ENCODE measurements around the gene AMOTL2.
A peak's percentile ranks its signal among the peaks of the same experiment; 100 is the strongest.

Gene AMOTL2

GRCh38 chr3:134378384-134378783 lies 4.1 kb upstream of the AMOTL2 start:
- peak in 1 of 2 experiments; percentile 40 for DNase-seq

DNA sequence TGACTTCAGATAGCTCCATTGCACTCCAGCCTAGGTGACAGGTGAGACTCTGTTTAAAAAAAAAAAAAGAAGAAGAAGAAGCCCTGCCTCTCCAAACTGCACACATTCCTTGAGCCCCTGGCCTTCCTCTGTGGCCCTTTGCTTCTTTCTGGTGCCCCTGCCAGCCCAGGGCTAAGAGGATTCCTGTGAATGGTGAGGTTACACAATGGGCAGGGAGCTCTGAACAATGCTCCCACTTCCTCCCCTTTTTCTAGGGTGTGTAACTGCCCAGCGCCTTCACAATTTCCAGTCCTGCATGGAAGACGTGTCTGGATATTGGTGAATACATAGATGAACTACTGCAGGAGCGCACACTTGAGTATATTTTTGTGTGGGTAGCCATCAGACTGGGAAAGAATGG lies 3.6 kb upstream of the AMOTL2 start:
- no peak for DNase-seq

DNA sequence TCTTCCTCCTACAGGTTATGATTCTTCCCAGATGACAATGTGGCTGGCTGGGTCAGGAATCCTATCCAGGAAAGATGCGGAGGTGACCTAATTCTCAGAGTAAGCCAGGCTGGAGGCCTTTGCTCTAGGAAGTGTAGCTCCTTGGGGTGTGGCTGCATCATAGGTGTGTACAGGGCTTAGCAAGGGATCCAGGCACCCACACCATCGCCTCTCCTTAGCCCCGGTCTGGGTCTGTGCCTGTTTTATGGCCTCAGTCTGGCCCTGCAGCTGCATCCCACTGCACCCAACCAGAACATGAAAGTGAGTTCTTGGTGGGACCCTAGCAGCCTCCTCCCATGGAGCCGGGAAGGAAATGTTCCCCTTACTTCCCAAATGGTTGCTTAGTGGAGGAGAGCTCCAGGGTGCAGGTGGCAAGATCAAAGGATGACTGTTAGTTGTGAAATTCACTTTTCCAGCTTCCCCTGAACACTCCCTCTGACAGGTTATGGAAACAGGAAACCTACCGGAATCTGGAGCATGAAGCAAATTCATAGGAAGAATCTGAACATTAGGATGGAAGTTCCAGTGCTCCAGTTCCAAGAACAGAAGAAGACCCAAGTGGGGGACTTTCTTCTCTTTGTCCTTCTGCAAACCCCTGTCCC lies 2.7 kb upstream of the AMOTL2 start:
- no peak for DNase-seq

DNA sequence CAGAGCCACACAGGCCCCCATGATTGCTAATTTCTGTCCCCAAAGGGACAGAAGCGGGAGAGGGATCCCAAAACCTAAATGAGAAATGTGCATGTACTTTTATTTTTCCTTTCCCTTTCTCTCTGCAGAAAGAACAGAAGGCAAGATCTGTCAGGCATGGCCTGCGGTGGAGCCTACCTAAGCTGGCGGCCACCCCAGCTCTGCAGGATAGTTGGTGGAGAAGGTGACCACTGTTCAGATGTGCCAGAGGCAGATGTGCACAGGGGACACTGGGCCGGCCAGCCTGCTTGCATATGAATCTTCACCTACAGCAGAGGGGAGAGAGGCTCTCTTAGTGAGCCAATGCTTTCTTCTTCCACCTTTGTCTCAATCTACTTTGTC lies 2.1 kb upstream of the AMOTL2 start:
- no peak for DNase-seq

- no peak for DNase-seq
These were observed 1.5 kb upstream of the AMOTL2 start for GRCh38 chr3:134375582-134376384.

DNA sequence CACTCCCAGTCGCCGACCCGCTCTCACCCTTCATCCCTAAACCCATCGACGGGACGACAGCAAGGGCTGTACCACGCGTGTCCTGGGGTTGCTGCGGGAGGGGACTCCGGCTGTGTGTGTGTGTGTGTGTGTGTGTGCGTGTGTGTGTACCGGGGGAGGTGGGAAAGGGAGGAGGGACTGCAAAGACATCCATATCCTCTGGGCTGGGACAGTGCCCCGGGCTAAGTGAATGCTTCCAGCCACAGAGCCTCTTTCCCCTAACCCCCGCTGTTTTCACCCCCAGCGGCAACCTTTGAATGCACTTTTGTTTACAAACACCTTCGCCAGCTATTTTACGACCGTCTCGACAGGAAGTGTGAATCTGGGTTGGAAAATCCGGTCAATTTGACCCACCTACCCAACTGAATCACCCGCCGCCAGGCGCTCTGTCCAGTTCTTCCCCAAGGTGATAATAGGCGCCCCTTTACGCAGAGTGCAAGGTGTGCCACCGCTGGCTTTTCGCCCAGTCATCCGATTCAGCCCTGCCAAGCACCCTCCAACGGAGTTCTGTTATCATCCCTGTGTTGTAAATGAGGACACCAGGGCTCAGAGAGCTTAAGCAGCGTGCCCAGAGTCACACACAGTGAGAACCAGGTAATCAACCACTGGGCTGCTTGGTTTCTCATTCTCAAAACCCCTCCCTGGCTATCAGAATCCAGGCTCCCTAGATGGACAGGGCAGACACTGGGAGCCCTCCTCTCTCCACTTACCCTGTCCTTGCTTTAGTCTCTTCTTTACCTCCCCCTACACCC lies 739 bp upstream of the AMOTL2 start:
- DNase-seq = peak in 1 of 2 experiments; percentile 43

DNA sequence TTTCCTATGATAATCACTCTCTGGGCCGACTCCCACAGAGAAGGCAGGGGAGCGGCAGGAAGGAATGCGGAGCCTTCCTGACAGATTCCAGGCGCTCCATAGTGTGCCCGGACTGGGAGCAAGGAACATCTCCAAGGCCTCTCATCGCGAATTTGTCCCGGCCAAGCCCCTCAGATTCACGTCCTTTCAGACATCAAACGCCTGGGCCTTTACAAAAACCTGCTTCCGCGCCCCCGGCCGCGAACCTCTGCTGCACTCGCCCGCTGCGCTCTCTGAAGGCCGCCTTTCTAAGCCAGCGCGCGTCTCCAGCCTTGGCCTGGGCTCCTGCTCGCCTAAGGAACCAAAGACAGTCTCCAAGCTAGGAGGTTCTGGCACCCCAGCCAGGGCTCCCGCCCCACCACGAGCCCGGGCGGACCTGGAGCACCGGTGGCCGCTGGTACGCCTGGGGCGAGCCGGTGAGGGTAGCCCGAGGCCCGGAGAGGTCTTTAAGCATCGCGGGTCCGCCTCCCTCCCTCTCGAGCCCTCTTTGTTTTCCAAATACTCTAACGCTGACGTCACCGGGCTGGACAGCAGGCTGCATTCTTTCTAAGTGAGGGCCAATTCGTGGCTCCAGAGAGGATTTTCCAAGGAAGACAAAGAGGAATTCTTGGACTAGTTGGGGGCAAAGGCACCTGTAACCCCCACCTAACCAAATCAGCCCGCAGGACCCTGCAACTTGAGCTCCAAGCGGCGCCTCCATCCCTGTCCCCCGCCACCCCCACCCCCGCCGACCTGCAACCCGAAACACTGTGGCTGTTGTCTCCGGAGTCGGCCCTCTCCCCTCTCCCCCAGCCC lies 759 bp downstream of the AMOTL2 start:
- peak; percentile 40 to 59 for DNase-seq

- no peak for DNase-seq
These were observed 1.6 kb downstream of the AMOTL2 start for GRCh38 chr3:134372396-134373270.

GRCh38 chr3:134371542-134372324 lies 2.5 kb downstream of the AMOTL2 start:
- no peak for DNase-seq

GRCh38 chr3:134370611-134371531 lies 3.4 kb downstream of the AMOTL2 start:
- DNase-seq = no peak

GRCh38 chr3:134369861-134370596 lies 4.2 kb downstream of the AMOTL2 start:
- peak; percentile 23 to 61 for DNase-seq

DNA sequence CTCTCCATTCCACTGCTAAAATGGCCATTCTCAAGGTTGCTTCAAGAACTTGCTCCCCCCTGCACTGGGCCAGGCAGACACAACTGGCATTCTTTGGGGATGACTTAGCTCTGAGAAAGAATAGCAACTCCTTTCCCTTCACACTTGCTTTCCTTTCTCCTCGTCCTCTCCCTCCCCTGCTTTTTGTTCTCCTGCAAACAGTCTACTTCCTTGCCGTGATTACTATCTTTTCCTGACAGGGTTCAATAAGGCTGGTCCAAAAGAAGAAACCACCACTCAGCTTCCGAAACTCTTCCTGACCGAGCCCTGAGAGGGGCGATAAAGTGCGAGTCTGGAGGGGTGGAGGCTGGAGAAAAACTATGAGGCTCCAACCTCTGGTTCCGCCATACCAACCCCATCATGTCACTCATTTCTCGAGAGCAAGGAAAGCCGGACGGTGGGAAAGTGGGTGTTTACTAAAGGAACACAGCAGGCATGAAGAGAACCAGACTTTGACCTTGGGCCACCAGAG lies 5.0 kb downstream of the AMOTL2 start:
- no peak for DNase-seq

- no peak for DNase-seq
These were observed 5.5 kb downstream of the AMOTL2 start for GRCh38 chr3:134368751-134369105.

DNA sequence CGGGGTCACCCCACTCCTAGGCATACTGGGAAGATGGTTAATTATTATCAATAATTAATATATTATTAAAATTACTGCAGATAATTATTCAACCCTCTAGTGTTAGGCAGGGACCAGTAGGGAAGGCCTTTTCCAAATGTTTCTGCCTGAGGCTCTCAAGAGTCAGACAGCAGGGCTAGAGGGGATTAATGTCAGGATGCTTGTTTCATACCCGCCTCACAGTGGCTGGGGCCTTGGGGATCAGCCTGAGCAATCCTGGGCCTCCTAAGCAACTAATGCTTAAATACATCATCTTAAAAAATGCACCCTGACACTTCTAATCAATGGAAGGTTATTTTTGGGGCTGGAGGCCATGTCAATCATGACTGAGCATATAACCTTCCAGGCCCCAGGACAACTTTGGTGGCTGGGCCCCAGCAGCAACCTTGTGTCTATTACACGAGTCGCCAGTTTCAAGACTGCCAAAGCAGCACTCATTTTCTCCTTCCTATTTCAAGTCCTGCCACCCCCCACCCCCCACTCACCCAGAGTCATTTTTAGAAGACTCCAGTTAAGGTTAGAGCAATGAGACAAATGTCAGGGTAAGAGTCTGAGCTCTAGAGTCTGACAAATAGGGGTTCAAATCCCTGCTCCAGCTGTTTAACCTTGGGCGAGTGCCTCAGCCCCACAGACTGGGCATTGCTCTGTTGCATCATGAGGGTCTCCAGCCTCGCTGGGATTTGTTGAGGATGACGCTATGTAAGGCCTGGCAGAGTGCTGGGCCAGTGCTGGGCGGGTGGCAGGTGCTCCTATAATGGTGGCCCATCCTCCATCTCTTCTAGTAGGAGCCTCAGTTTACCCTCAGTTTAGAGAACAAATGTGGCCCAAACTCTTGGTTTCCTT lies 6.1 kb downstream of the AMOTL2 start:
- DNase-seq = peak in 1 of 2 experiments; percentile 56

DNA sequence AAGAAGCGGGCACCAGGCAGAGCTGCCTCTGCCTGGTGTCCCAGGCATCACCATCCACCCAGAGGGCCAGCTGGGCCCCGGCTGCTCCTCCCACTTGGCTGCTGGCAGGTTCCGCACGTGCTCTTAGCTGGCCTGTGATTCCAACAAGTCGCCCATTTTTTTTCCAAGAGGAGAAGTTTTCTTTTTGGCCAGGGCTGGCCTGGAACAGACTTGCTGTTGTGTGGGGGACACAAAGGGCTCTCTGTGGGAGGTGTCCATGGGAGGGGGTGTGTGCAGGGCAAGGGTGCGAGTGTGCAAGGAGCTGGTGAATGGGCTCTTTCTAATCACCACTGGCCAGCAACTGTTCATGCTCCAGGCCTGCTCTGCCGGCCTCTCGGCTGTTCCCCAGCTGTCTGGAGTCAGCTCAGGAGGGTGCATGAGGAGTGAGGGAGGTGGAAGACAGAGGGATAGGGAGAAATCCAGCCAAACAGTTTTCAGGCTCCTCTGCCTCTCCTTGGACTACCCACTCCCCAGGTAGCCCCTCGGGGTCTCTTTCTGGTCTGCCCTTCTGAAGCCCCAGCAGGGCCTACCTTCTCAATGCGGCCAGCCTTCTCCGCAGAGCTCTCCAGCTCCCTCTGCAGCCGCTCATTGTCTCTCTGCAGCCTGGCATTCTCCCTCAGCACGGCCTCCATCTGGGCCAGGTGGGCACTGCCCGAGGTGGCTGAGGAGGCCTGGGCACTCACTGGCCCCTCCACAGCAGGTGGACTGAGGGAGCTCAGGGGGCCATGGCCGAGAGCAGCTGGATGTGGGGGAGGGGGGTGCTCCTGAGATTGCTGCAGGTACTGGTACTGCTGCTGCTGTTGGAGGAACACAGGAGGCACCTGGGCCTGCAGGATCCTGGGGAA lies 7.1 kb downstream of the AMOTL2 start:
- peak in 1 of 2 experiments; percentile 19 for DNase-seq

DNA sequence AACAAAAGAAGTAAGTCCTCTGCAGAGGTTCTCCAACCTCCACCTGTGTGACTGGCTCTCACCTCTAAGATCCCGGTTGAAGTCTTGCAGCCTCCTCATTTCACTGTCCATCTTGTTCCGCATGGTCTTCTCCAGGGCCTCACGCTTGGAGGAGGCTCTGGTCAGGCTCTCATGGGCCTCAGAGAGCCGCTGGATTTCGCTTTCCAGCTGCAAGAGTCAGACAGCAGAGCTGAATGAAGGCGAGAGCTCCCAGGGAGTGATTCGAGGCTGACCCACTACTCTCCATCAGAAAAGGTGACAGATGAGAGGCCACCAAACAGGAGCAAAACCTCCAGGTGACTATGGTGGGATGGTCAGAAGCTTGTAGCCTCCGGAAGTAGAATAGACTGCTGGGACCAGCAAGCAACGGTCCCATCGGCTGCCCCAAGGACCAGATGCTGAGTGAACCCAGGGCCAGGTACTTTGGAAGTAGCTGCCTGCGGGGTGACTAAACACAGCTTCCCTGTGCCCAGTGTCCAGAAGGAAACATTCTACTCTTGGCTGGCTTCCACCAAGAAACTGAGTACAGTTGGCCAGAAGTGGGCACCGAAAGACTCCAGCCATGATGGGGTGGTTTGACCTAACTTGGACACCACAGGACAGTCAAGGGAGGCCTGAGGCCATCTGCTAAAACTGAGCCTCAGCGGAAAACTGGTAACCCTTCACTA lies 7.9 kb downstream of the AMOTL2 start:
- no peak for DNase-seq

All from NCI-H524 (cell line).